Smooth muscle cell (in vitro differentiated cells): ENCODE measurements around the gene MMAA. TPM values are rescaled to one million over a fixed set of nuclear protein-coding genes. Genes with fewer than 3 reads are reported as not detected.
"Not testable (repeated sequence)": the region's sequence is repeated elsewhere in the genome, so short reads cannot be mapped to it uniquely, and the experiment has no call there.

Experiments used
- DNase-seq: peaks from one replicate; lab custom pipeline; 2025; ENCODE audit not compliant: unreplicated experiment; lab: John Stamatoyannopoulos, UW
- H2AFZ ChIP-seq: fragments of 200-600 bp; sonication (generic); 2 replicates; pipeline ENCODE4 v1.6.0; 2016; ENCODE audit warnings: antibody characterized with exemption, low read depth, mild to moderate bottlenecking
- H3F3A ChIP-seq: fragments of 200-600 bp; sonication (generic); 2 replicates; pipeline ENCODE4 v1.6.0; 2017; ENCODE audit warnings: antibody characterized with exemption, low read depth
- H3K27ac ChIP-seq: fragments of 200-600 bp; sonication (generic); 2 replicates; pipeline ENCODE4 v1.5.1; 2016; ENCODE audit warnings: low read depth, mild to moderate bottlenecking
- H3K27me3 ChIP-seq: fragments of 200-600 bp; sonication (generic); 2 replicates; pipeline ENCODE4 v1.6.1; 2016; ENCODE audit warnings: low read depth, mild to moderate bottlenecking
- H3K36me3 ChIP-seq: fragments of 200-600 bp; sonication (generic); 2 replicates; pipeline ENCODE4 v1.5.1; 2016; ENCODE audit warnings: low read depth
- H3K4me1 ChIP-seq: fragments of 200-600 bp; sonication (generic); 2 replicates; pipeline ENCODE4 v1.5.1; 2016; ENCODE audit warnings: low read depth
- H3K4me2 ChIP-seq: fragments of 200-600 bp; sonication (generic); 2 replicates; pipeline ENCODE4 v1.6.0; 2016; ENCODE audit warnings: mild to moderate bottlenecking
- H3K4me3 ChIP-seq: fragments of 200-600 bp; sonication (generic); 2 replicates; pipeline ENCODE4 v1.5.1; 2016; ENCODE audit warnings: mild to moderate bottlenecking
- H3K79me2 ChIP-seq: fragments of 200-600 bp; sonication (generic); 2 replicates; pipeline ENCODE4 v1.6.0; 2016; ENCODE audit warnings: low read depth, mild to moderate bottlenecking
- H3K9ac ChIP-seq: fragments of 200-600 bp; sonication (generic); 2 replicates; pipeline ENCODE4 v1.6.0; 2016; ENCODE audit warnings: low read depth
- H3K9me3 ChIP-seq: fragments of 200-600 bp; sonication (generic); replicated peaks from 2 replicates; pipeline ENCODE4 v1.5.1; 2016; ENCODE audit warnings: low read depth
- H4K20me1 ChIP-seq: fragments of 200-600 bp; sonication (generic); 2 replicates; pipeline ENCODE4 v1.6.0; 2016; ENCODE audit warnings: low read depth
- WGBS: methylation state at CpG from one replicate; pipeline ENCODE4 v1.1.7; 2016; ENCODE audit warnings: low lambda C conversion rate; 5-methylcytosine and 5-hydroxymethylcytosine counted together
- polyA plus RNA-seq: library from polyadenylated mRNA; unstranded; fragments of >200 nt; fragmentation: Nextera tagmentation; extraction: Ambion mirVana; gene quantifications from 2 replicates; pipeline ENCODE4 v1.2.1, GENCODE V29; 2016
- total RNA-seq: library from RNA; depleted of rRNA; stranded (reverse); fragments of >200 nt; gene quantifications from 2 replicates; pipeline ENCODE4 v1.2.3, GENCODE V29; 2014
- TF ChIP-seq, protein P1 (sequence below): fragments of 200-600 bp; sonication (generic); IDR thresholded peaks from 2 replicates; pipeline ENCODE4 v1.5.1; 2017; ENCODE audit warnings: borderline replicate concordance, mild to moderate bottlenecking, antibody characterized with exemption; ENCODE audit not compliant: insufficient read depth, poor library complexity, severe bottlenecking

MMAA gene
- total and polyA plus RNA-seq, 2 experiments from 2014 or later, result 5.1 to 5.3 TPM

DNA sequence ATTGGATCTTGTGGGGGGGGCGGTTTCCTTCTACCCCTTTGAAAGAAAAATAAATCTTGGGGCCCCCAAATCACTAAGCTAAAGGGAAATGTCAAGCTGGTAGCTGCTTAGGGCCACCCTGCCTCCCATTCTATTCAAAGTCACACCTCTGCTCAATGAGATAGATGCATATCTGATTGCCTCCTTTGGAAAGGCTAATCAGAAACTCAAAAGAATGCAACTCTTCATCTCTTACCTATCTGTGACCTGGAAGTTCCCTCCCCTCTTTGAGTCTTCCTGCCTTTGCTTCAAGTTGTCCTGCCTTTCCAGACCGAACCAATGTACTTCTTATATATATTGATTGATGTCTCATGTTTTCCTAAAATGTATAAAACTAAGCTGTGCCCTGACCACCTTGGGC lies 67.8 kb downstream of the MMAA start:
- Histone ChIP-seq H2AFZ (no peak overlapping the region), H3F3A (no peaks in the 10 kb centered on the region), H3K79me2 (no peaks in the 10 kb centered on the region), H3K27me3 (no peaks in the 10 kb centered on the region), H3K9me3 (no peaks in the 10 kb centered on the region), H3K4me2 (no peak overlapping the region), H3K4me1 (no peaks in the 10 kb centered on the region), H3K4me3 (no peak overlapping the region), H4K20me1 (no peaks in the 10 kb centered on the region), H3K36me3 (no peaks in the 10 kb centered on the region), H3K27ac (no peak overlapping the region), H3K9ac (no peak overlapping the region)
- WGBS, result 32% methylated on average over 2 of the region's 2 CpGs
- no peak for DNase-seq
- TF ChIP-seq, protein P1, sequence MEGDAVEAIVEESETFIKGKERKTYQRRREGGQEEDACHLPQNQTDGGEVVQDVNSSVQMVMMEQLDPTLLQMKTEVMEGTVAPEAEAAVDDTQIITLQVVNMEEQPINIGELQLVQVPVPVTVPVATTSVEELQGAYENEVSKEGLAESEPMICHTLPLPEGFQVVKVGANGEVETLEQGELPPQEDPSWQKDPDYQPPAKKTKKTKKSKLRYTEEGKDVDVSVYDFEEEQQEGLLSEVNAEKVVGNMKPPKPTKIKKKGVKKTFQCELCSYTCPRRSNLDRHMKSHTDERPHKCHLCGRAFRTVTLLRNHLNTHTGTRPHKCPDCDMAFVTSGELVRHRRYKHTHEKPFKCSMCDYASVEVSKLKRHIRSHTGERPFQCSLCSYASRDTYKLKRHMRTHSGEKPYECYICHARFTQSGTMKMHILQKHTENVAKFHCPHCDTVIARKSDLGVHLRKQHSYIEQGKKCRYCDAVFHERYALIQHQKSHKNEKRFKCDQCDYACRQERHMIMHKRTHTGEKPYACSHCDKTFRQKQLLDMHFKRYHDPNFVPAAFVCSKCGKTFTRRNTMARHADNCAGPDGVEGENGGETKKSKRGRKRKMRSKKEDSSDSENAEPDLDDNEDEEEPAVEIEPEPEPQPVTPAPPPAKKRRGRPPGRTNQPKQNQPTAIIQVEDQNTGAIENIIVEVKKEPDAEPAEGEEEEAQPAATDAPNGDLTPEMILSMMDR, result no peak

DNA sequence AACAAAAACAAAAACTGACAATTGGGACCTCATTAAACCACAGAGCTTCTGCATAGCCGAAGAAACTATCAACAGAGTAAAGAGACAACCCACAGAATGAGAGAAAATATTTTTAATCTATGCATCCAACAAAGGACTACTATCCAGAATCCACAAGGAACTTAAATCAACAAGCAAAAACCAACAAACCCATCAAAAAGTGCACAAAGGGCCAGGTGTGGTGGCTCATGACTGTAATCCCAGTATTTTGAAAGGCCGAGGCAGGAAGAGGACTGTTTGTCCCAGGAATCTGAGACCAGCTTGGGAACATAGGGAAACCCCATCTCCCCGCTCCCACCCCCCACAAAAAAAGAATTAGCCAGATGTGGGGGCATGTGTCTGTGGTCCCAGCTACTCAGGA lies 71.4 kb downstream of the MMAA start:
- no peak overlapping the region for H2AFZ ChIP-seq

DNA sequence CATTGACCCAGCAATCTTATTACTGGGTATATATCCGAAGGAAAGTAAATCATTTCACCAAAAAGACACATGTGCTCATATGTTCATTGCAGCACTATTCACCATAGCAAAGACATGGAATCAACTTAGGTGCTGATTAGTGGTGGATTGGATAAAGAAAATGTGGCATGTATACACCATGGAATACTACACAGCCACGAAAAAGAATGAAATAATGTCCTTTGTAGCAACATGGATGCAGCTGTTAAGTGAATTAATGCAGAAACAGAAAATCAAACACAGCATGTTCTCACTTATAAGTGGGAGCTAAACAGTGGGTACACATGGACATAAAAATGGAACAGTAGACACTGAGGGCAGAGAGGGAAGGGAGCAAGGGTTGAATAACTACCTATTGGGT lies 72.2 kb downstream of the MMAA start:
- H3F3A ChIP-seq, H3K4me3 ChIP-seq, H3K4me1 ChIP-seq, H3K4me2 ChIP-seq, H3K27me3 ChIP-seq, H3K27ac ChIP-seq, H3K79me2 ChIP-seq, H3K9me3 ChIP-seq, H3K9ac ChIP-seq, DNase-seq, H4K20me1 ChIP-seq, H2AFZ ChIP-seq, H3K36me3 ChIP-seq: not testable (repeated sequence)
- WGBS, result 97% methylated on average over 2 of the region's 2 CpGs

More for the DNA sequence above, 71.4 kb downstream of the MMAA start:
- TF ChIP-seq, protein P1, result no peak
- H4K20me1 ChIP-seq, result no peaks in the 10 kb centered on the region
- no peaks in the 10 kb centered on the region for H3K36me3 ChIP-seq
- H3K27me3 ChIP-seq, result no peaks in the 10 kb centered on the region
- no peaks in the 10 kb centered on the region for H3F3A ChIP-seq
- WGBS, result 96% methylated on average over 3 of the region's 3 CpGs
- no peaks in the 10 kb centered on the region for H3K9me3 ChIP-seq
- H3K4me2 ChIP-seq, result no peak overlapping the region
- no peaks in the 10 kb centered on the region for H3K79me2 ChIP-seq
- no peak overlapping the region for H3K9ac ChIP-seq
- H3K27ac ChIP-seq, result no peak overlapping the region
- no peaks in the 10 kb centered on the region for H3K4me1 ChIP-seq
- H3K4me3 ChIP-seq, result no peak overlapping the region
- no peak for DNase-seq

DNA sequence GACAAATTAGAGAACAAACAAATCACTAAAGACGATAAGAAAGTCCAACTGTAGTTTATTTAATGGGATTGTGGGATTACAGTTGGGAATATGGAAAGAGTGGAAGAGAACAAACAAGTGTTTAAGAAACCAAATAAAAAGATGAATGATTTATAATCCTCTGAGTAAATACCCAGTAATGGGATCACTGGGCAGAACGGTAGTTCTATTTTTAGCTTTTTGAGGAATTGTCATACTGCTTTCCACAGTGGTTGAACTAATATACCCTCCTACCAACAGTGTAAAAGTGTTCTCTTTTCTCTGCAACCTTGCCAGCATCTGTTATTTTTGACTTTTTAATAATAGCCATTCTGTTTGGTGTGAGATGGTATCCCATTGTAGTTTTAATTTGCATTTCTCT lies 75.7 kb downstream of the MMAA start:
- Histone ChIP-seq H3K27ac (no peak overlapping the region), H3K36me3 (no peaks in the 10 kb centered on the region), H3F3A (no peaks in the 10 kb centered on the region), H3K4me2 (no peak overlapping the region), H2AFZ (no peak overlapping the region), H3K4me1 (no peaks in the 10 kb centered on the region), H3K9me3 (no peaks in the 10 kb centered on the region), H3K9ac (no peak overlapping the region), H4K20me1 (no peaks in the 10 kb centered on the region), H3K27me3 (no peaks in the 10 kb centered on the region), H3K4me3 (no peak overlapping the region), H3K79me2 (no peaks in the 10 kb centered on the region)
- WGBS, result 49% methylated on average over 2 of the region's 2 CpGs
- TF ChIP-seq, protein P1, result no peak
- DNase-seq, result no peak
